GM18511 (cell line): Measurements from ENCODE around the gene NPFFR1.
A peak's percentile ranks its signal among the peaks of the same experiment; 100 is the strongest.

Experiments used
- ATAC-seq: cut with Tn5 transposase; IDR thresholded peaks from one replicate; pipeline ENCODE4 v1.9.1; 2021; ENCODE audit warnings: mild to moderate bottlenecking, moderate library complexity; ENCODE audit not compliant: unreplicated experiment

The NPFFR1 gene

DNA sequence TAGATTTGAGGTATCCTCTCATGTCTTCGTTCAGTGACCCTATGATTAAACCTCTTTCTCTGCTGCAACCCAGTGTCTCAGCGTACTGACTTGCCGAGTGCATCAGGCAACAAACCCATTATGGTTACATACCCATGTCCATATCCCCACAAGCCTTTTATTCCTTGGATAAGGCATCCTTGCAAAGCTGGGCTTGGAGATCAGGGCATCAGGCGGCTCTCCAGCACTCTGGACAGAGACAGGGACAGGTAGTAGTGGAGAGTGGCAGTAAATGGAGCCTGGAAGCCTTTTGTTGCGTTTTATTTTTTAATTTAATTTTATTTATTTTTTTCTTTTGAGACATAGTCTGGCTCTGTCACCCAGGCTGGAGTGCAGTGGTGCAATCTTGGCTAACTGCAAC is 32.0 kb upstream of the NPFFR1 start:
- no peak for ATAC-seq

DNA sequence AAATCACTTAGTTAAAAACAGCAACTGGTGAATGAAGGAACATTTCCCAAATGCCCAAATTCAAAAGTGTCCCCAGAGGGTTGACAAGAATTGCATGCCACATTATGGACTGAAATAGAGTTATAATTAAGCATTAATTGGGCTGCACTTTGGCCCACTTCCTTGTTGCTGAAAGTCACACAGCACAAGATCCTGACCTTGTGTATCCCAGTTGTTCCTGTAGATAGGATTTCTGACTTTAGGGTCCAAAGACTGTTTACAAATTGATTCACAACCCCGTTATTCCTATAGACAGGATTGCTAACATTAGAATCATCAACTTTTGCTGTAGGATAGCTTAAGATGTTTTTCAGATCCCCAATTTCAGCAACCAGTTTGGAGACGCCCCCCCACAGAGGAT is 31.5 kb upstream of the NPFFR1 start:
- no peak for ATAC-seq

DNA sequence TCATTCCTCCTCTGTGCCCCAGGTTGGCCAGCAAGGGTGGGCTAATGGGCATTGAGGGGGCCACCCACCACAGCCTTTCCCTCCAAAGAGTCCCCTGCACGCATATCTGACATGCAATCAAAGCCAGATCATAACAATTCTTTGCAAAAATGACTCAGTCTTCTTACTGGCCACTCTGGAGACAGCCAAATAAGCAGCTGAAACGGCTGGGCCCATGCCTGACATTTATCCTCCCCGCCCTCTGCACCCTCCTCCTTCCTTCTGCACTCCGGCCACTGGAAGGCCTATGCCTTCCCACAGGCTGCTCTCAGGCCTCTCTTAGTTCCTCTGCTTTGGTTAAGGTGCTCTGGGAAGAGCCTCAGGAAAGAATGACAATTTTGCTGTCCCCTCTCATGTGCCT is 29.2 kb upstream of the NPFFR1 start:
- ATAC-seq = no peak

DNA sequence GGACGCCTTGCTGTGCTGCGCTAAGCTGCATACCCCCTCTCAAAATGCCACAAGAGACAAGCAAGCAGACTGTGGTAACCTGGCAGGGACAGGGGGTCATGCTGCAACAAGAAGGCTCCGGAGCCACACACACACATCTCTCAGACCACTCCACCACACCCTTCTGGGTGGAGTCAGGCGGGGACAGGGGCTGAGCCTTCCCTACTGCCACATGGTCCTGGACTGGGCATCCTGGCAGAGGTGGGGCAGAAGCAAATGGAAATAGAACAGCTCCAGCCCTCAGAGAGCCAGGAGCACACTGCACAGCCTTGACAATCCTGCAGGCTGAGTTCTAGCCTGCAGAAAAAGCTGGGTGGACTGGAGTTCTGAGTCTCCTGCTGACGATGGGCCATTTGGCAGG is 28.4 kb upstream of the NPFFR1 start:
- ATAC-seq = no peak

DNA sequence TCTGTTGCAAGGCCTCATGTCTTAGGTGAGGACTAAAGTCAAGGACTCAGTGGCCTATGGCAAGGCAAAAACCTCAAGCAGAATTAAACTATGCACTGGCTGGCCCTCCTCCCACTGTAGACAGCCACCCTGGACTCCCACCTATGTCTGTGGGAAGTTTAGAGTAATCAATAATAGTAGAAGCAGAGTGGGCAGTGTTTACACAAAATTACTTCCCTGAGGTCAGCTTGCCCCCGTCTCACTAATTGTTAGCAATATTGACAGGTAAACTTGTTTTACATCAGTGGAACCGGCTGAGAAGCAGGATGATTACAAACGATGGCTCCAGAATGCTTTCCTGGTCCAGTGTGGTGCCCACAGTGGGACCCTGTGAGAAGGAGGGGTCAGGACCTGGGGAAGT is 27.9 kb upstream of the NPFFR1 start:
- no peak for ATAC-seq

DNA sequence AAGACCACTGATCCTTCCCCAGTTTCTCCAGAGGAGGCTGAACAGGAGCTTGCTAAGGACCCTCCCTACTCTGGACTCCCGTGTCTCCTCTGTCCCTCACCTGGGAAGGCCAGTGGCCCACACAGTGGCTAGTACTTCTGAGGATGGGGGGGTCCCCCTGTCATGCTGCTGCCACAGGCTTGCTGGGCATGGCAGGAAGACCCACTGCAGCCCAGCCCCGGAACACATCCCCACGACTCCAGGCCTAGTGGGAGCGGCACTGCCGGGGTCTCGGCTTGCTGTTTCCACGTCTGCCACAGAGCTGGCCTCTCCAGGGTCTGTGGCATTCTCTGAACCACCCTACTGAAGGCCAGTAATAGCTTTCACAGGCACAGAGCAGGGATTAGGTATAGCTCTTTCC is 25.9 kb upstream of the NPFFR1 start:
- no peak for ATAC-seq

DNA sequence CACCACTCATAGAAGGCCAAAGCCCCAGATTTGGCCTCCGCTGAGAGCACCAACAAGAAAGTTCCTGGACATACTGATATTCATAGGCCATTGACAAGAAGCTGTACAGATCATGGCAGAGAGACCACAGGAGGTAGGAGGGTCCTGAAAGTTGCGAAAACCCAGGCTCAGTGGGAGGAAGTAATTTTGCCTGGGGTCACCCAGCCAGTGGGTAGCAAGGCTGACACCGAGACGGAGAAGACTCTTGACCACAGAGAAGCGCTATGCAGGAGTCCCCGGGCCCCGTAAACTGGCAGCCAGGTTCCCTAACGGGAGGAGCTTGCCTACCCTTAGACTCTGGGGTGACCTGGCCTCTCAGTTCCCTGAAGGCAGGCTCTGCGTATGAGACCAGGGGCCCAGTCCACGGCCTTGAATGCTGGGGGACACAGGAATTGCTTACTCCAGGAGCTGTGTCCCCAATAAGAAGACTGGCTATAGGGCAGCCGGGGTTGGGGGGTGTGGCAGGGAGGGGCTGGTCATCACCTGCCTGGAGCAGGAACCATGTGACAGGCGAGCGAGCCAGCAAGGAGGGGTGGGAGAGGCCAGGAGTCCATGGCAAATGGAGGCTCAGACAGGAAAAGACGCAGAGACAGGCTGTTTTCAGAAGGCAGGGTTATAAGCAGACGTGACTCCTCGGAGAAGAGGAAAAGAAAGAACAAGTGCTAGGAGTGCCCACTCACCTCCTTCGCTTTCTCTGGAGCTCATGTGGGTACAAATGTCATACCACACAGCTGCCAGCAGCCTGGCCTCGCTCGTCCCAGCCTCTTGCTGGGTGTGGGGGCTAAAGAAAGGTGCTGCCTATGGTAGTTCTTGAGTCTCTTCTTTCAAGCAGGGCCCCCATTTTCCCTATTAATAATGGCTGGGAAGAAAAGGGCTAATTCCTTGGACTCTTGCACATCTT is 24.6 kb upstream of the NPFFR1 start:
- no peak for ATAC-seq

DNA sequence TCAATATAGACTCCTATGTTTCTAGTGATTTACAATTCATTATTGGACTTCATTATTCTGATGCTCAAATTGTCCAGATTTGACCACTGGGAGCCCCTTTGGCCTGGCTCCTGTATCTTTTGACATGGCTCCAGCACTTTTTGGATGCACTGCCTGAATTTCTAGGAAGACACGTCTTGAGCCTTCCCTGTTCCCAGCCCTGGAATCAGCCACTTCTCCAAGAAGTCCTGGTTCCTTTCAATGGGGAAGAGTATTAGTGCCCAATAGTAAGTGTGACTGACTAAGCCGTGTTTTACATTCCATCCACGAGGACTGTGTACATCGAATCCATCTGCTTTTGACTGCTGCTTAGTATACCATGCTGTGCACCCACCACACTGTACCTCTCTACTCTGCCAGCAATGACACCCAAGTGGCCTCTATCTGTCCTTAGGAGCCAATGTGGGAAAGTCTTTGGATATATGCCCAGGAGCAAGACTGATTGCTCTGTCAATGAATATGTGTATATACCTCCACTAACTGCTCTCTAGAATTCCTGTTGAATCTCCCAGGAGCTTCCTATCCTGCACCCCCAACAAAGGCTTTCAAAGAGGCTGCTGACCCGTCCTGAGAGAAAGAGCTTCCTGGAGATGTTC is 23.2 kb upstream of the NPFFR1 start:
- no peak for ATAC-seq

DNA sequence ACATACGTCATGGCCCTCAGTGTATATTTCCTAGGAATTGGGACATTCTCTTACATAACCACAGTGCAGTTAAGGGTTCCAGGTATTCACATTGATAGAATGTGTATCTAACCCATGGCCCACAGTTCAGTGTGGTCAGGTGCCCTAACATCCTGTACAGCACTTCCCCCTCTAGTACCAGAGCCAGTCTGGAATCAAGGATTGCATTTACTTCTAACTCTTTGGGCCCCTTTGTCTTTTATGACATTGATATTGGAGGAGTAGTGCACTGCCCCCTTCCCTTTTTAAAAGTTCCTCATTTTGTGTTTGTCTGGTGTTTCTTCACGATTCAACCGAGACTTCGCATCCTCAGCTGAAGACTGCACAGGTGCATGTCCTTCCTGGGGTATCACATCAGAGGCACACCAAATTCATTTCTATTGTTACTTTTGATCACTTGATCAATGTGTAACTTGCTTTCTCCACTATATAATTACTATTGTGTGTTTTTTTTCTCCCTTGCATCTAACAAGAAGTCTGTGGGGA is 22.4 kb upstream of the NPFFR1 start:
- ATAC-seq = no peak

DNA sequence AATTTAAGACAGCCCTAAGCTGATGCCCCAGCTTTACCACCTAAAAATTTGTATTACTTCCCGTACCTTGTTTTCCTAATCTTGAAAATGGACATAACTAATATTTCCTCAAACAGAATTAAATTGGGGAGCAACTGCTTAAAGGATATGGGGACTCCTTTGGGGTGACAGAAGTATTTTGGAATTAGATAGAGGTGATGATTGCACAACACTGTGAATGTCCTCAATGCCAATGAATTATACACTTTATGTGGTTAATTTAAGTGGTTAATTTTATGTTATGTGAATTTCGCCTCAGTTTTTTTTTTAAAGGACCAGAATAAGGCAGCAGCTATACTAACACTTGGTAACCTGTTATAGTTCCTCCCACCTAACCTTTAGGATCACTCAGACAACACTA is 19.9 kb upstream of the NPFFR1 start:
- no peak for ATAC-seq

DNA sequence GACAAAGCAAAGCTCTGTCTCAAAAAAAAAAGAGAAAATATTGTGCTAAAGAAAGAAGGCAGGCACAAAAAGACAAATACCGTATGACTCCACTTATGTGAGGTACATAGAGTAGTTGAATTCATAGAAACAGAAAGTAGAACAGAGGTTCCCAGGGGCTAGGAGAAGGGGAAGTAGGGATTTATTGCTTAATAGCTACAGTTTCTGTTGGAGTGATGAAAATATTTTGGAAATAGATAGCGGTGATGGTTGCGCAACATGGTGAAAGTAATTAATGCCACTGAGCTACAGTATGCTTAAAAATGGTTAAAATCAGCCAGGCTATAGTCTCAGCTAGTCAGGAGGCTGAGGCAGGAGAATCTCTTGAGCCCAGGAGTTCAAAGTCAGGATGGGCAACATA is 18.5 kb upstream of the NPFFR1 start:
- no peak for ATAC-seq

DNA sequence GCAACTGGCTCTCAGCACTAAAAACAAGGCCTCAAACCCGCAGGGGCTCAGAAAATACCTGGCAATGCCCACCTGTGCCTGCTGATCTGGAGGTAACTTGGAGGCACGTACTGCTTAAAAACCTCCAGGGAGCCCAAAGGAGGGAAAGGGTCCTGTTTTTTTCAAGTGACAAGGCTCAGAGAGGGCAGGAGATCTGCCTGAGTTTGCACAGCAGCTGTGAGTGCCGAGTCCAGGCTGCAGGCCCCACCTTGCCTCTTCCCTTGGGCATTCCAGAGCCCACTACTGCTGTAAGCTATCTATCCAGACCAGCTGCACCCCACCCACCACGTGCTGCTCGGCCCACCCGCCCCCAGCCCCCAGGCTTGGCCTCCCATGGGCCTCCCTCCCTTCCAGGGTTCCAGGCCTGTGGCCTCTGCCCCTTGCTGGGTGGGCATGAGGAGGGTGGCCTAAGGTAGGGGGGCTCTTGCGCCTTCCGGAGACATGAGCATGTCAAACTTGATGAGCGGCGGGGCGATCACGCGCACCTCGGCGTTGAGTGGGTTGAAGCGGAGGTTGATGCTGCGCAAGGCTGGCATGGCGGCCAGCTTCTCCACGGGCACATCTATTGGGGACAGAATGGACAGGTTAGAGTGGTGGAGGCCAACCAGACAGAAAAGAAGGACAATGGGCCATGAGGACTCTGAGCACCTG is 17.2 kb upstream of the NPFFR1 start:
- ATAC-seq = no peak

DNA sequence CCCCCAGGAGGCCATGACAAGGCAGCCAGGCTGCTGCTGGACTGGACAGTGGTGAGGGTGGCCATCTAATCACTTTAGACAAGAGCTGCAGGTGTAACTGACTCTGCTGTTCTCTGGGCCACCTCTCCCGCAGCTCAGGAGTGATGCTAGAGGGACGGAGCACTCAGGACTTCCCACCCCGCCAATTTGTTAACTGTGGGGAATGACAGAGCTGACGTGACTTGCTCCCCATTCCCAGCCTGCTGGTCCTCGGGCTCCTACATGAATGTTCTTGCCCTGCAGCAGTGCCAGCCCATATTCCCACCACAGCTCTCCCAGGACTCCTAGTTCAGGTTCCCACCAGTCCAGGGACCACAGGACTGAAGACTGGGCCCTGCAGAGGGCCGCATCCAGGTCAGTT is 16.7 kb upstream of the NPFFR1 start:
- ATAC-seq = no peak

DNA sequence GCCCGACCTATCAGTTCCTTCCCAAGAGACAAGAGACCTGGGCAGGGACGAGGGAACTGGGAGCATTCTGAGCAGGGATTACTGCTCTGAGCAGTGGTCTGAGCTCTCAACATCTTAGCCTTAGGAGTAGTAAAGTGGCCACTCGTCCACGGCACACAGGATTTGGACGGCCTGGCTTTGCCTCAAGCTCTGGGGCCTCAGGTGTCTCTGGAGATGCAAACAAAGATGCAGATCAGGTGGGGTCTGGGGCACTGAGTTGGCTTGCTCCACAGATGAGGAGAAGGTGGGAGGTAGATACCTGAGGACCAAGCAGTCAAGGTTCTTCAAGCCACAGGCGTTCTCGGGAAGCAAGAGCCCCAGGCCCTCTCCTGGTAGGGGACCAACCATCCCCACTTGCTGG is 16.1 kb upstream of the NPFFR1 start:
- ATAC-seq = no peak

DNA sequence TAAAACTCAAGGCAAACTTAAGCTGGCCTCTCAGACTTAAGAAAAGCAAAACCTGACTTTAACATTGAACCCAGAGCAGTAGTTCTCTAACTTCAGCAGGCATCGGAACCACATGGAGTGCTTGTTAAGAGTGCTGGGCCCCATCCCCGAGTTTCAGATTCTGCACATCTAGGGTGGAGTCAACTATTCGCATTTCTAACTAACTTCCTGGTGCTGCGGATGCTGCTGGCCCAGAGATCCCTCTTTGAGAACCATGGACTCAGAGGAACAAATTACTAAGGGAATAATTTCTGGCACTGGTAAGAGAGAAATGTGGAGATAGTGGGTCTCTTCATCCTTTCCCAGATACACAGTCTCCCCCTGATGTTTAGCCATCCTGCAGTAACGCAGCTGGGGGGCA is 14.6 kb upstream of the NPFFR1 start:
- no peak for ATAC-seq

DNA sequence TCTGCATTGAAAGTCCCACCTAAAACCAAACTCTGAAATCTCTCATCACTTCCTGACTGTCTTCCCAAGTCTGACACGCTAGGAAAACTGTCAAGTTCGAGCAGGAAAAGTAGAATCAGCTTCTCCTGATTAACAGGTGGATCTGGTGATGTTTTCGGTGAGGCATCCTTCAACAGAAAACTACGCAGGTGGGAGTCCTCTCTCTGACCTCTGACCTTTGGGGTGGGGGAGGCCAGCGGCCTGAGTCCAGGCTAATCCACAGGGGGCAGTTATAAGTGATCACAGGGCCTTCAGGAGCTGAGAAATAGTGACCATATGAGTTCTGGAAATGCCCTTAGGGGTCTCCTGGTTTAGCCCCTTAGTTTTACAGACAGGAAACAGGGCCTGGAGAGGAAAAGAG is 13.4 kb upstream of the NPFFR1 start:
- ATAC-seq = no peak

DNA sequence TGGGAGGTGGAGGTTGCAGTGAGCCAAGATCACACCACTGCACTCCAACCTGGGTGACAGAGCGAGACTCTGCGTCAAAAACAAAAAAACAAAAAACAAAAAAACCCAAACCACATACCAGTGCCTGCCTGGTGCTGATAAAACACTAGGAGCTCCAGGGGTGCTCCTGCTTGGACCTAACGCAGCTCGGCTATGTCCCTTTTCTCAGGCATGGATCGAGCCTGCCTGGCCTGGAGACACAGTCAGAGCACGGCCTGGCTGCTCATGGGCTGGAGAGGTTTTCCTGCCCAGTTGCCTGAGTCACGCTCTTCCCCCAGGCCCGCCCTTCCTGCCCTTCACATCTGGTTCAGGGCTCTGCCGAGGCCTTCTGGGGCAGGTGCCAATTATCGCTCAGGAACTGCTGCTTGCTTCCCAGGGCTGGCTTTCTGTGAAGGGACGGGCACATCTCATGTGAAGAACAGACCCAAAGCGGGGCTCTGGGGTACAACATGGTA is 12.6 kb upstream of the NPFFR1 start:
- no peak for ATAC-seq

DNA sequence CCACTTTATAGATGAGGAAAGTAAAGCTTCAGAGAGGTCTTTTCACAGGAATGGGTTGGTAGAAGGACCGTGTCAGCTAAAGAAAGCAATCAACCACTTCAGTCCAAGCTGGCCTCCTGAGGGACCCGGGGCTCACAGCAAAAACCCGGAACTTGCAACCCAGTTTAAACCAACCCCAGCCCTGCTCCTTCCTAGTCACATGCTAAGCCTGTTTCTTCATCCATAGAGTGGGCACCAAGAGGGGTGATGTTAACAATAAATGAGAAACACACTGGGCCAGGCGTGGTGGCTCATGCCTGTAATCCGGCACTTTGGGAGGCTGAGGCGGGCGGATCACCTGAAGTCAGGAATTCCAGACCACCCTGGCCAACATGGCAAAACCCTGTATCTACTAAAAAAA is 12.1 kb upstream of the NPFFR1 start:
- ATAC-seq = no peak

DNA sequence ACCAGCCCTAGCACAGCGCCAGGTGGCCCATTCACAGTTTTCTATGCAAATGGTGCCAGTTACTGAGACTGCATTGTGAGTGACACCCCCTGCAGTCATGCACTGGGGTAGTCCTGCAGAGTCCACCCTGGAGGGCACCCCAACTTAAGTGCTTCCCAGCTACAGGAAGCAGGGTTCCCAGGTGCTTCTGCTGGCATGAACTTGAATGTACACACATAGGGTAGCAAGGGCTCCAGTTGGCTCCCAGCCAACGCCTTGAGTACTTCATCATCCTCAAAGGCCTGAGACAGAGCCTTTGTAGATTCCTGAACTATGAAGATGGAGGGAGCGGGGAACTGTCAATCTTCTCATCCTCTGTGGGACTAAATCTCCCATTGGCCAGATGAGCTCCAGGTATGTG is 11.5 kb upstream of the NPFFR1 start:
- no peak for ATAC-seq

DNA sequence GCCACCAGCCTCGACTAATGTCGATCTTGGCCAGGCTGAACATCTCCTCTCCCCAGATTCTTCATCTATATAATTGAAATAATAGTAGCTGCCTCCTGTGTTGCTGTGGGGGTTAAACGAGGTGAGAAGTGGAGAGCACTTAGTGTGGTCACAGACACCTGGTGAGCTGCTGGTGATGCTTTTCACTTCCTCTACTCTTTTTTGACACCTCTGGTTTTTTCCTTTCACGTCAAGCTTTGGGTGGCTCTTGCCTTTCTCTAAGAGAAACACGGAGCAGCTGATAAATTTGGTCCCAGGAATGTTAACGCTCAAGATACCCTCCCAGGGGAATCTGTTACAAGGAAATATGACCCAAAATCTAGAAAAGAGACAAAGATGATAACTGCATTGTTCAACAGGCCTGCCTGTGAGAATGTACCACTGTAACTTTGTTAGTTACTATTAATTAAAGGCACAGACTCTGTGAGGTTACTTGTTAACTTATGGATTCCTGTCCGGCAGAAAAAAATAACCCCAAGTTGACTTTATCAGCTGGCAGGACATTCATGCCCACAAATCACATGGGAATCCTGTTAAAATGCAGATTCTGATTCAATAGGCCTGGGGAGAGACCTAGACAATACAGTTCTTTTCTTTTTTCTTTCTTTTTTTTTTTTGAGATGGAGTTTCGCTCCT is 9.5 kb upstream of the NPFFR1 start:
- peak; percentile 92 for ATAC-seq

DNA sequence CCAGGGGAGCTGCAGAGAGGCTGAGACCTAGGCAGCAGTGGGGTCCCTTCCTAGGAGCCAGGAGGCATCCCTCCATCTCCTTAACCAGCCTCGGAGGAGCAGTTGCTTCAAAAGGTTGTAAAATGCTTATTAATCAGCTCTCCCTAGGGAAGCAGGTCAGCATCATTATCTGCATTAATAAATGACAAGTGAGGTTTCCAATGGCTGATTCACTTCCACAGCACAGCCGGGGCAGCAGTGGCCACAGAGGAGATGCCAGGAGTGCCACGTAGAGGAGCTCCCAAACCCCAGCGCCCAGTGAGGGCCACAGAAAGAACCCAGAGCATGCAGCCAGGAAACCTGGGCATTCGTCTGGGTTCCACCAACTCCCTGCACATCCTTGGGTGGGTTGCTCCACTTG is 8.2 kb upstream of the NPFFR1 start:
- ATAC-seq = no peak
